ENCODE data around the gene EHMT1.

The EHMT1 gene

GRCh38 chr9:137828527-137829259, 209.9 kb downstream of the EHMT1 start:
- DNase-seq (ENCODE audit: low read depth in 2 of 2) = no peak

GRCh38 chr9:137829260-137829996, 210.6 kb downstream of the EHMT1 start:
- DNase-seq (ENCODE audit: low read depth in 2 of 2) = no peak

- DNase-seq (ENCODE audit: low read depth in 2 of 2) = no peak
These were observed 213.4 kb downstream of the EHMT1 start for GRCh38 chr9:137832191-137832700.

DNA sequence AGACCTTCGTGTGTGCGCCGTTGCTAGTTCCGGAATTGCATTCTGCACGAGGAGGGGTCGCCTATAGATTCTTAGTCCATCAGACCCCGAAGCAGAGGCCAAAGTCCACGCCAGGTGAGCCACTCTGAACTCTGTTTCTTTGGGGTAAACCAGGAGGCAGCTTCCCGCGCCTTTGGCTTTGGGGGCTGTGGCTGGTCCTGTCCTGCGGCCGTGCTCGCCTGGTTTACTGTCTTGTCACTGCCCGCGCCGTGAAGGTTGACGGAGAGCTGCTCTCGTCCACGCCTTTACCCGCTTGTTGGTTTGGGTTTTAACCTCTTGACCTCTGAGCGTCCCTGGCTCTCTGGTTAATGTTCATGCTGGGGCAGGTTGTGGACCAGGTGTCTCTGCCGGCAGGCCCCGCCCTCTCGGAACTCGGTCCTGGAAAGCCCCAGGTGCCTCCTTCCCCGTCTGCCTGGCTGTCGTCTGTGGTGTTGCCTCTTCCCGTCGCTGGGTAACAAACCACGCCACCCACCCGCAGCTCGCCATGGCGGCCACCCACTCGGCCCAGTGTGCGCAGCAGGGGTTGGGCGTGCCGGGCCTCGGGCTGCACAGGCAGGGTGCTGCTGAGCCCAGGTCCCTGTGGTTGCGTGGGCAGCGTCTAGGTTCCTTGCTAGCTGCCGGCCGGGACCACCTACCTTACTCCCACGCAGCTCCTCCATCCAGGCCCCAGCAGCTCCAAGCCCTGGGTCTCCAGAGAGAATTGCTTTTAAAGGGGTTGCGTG, 214.2 kb downstream of the EHMT1 start:
- DNase-seq (ENCODE audit: low read depth in 2 of 2) = no peak

- DNase-seq (ENCODE audit: low read depth in 2 of 2) = no peak
These were observed 215.2 kb downstream of the EHMT1 start for GRCh38 chr9:137833721-137834613.

- no peak for DNase-seq (ENCODE audit: low read depth in 2 of 2)
These were observed 216.2 kb downstream of the EHMT1 start for GRCh38 chr9:137834846-137835546.

DNA sequence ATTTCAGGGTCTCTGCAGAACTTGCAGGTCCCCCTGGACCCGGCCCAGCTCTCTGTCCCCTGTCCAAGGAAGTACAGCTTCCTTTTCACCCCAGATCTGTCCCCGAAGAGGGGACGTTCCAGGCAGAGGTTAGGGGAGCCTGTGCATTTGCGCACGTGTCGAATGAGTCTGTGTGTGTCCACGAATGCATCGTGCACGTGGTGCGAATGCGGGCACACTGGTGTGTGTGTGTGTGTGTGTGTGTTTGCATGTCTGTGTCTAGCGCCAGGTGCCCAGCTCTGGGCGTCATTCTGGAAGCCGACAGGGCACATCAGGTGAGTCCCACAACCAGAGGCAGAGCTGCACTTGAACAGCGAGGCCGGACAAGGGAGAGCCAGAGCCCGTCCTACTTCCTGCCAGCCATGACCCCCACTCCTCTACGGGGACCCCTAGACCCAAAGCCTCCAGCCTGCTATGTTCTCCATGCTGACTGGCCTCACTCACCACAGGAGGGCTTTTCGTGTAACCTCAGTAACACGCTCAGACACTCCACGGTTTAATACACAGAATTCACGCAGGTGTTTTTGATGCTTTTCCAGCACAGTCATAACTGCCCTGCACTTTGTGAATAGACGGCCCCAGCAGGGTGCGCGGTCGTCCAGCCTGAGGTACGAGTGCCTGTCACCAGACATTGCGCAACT, 217.5 kb downstream of the EHMT1 start:
- DNase-seq (ENCODE audit: low read depth in 2 of 2) = no peak

DNA sequence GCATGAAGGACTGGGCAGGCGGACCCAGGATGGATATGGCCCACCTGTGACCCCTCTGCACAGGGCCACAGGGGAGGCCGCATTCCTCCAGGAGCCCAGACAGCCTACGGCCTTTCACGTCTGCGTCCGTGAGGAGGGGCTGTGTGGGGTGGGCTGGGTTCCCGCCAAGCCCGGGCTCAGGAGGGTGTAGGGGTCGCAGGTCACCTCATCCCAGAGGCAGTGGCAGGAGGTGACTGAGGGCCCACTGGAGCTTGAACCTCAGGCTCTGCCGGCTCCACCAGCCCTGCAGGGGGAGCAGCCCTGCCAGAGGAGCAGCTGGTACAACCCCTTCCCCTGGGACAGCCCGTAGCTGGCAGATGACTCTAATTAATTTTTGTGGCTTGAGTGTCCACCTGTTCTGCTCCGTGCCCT, 218.0 kb downstream of the EHMT1 start:
- DNase-seq (ENCODE audit: low read depth in 2 of 2) = no peak

DNA sequence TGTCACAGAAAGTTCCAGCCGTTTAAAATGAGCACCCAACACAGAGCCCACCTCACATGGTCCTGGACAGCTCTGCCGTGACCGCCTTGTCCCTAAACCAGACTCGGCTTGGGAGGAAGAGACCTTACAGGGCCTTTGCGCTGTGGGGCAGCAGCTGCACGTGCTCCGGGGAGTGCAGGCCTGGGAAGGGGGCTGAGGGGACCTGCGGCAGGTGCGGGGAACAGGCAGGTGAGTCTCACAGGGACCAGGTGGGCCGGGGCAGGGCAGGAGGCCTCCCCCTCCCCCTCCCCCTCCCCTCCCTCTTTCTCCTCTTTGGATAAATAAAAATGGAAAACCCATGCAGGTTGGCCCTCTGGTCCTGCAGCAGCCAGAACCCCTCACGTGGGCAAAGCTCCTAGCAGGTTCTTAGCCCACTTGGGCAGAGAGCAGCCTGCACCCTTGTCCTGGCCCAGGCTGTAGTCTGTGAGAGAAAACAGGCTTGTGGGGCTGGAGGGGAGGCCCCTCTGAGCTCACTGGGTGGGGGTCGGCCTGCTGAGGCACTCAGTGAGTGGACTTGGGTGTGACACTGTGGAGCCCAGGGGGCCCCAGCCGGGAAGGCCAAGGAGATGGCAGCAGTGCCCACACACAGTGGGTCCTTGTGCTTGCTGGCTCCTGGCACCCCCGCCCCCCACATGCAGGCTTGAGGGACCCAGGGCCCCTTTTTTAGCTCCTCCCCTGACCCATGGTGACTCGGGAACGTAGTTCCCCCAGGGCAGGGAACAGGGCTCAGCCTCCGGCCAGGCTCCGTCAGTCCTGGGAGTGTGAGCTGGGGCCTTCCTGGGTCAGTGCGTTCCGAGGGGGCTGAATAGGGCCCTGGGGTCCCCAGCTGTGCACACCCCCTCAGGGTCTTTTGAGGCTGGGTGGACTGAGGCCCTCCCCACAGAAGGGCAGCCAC, 218.8 kb downstream of the EHMT1 start:
- DNase-seq (ENCODE audit: low read depth in 2 of 2) = no peak

- no peak for DNase-seq (ENCODE audit: low read depth in 2 of 2)
These were observed 219.8 kb downstream of the EHMT1 start for GRCh38 chr9:137838576-137838975.

DNA sequence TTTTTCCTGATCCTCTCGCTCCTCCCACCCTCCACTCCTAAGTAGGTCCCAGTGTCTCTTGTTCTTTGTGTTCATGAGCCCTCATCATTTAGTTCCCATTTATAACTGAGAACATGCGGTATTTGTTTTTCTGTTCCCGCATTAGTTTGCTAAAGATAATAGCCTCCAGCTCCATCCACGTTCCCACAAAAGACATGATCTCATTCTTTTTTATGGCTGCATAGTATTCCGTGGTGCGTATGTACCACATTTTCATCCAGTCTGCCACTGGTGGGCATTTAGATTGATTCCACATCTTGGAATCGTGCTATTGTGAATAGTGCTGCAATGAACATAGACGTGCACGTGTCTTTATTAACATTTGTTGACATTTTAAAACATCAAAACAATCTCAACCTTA, 224.6 kb downstream of the EHMT1 start:
- no peak for DNase-seq (ENCODE audit: low read depth in 2 of 2)

GRCh38 chr9:137851516-137852267, 232.9 kb downstream of the EHMT1 start:
- no peak for DNase-seq (ENCODE audit: low read depth in 2 of 2)

- no peak for DNase-seq (ENCODE audit: low read depth in 2 of 2)
These were observed 234.7 kb downstream of the EHMT1 start for GRCh38 chr9:137853392-137853995.

DNA sequence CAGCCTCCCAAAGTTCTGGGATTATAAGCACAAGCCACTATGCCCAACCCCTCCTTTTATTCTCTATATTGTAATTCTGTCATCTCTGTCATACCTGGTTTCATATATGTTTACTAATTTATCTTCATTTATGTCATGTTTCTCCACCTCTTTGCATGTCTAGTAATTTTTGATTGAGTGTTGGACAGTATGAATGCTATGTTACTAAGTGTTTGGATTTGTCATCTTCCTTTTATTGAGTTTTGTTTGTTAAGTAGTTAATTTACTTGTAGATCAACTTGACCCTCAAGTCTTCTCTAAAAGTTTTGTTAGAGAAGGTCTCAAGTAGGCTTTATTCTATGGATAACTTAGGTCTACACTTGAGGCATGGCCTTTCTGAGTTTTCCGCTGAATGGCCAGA, 241.6 kb downstream of the EHMT1 start:
- no peak for DNase-seq (ENCODE audit: low read depth in 2 of 2)

- DNase-seq (ENCODE audit: low read depth in 2 of 2) = no peak
These were observed 246.9 kb downstream of the EHMT1 start for GRCh38 chr9:137865581-137866145.

DNA sequence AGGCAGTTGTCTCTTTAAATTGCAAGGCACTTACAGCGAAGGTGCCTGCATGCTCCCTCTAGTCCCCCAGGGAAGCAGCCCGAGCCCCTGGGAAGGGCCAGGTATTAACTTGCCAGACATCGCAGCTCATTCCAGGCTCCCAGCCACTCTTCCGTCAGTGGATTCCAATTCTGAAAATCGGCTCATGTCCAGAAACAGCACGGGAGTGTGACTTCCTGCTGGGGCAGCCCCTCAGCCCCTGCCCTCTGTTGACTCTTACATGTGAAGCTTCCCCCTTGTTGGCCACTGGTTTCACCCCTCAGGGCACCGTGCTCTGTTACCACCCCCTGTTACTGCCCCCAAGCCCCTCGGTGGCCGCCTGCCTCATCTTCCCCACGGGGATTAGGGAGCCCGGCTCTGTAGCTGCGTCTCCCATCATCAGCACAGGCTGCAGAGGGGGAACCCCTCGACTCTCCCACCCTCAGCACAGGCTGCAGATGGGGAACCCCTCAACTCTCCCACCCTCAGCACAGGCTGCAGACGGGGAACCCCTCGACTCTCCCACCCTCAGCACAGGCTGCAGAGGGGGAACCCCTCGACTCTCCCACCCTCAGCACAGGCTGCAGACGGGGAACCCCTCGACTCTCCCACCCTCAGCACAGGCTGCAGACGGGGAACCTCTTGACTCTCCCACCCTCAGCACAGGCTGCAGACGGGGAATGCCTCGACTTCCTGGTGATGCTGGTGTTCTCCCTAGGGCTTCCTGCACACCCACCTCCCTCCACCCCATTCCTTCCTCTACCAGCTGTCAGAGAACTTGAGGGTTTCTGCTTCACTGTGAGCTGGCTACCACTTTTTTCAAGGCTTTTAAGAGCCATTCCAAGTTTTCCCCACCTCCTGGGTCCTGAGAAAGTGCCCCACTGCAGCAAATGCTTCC, 247.7 kb downstream of the EHMT1 start:
- DNase-seq (ENCODE audit: low read depth in 2 of 2) = no peak

Data from stimulated activated CD8-positive, alpha-beta memory T cell treated with anti-CD3 and anti-CD28 coated beads, Interleukin-2, amount 100 ng/mL, for 48 hours (primary cell).